Astrocyte (in vitro differentiated cells and primary cell): ENCODE results near the gene TNFAIP6. TPM values are rescaled to one million over a fixed set of nuclear protein-coding genes. Genes with fewer than 3 reads are reported as not detected.

Experiments used
- DNase-seq: peaks from one replicate; pipeline ENCODE4 v3.0.0-alpha.2; 2010; ENCODE audit warnings: low read depth
- FAIRE-seq: peaks from 2 replicates; lab custom pipeline; 2011; peaks lifted over from hg19 to GRCh38; lab: Jason Lieb, UNC
- H2AFZ ChIP-seq: 2 replicates; pipeline ENCODE4 v1.6.0; 2012; ENCODE audit warnings: low read depth, low read length, inconsistent platforms
- H3K27ac ChIP-seq: 2 replicates; pipeline ENCODE4 v1.5.1; 2011; ENCODE audit warnings: low read depth, low read length, inconsistent platforms
- H3K27me3 ChIP-seq: 2 replicates; pipeline ENCODE4 v1.6.0; 2011; ENCODE audit warnings: low read length, inconsistent platforms; ENCODE audit not compliant: insufficient read depth
- H3K36me3 ChIP-seq: 2 replicates; pipeline ENCODE4 v1.5.1; 2011; ENCODE audit warnings: low read length, inconsistent platforms; ENCODE audit not compliant: insufficient read depth
- H3K4me1 ChIP-seq: 2 replicates; pipeline ENCODE4 v1.5.1; 2011; ENCODE audit warnings: low read length, inconsistent platforms; ENCODE audit not compliant: insufficient read depth
- H3K4me2 ChIP-seq: 2 replicates; pipeline ENCODE4 v1.6.0; 2012; ENCODE audit warnings: low read length, inconsistent platforms
- H3K4me3 ChIP-seq: 2 replicates; pipeline ENCODE4 v1.5.1; 2011; ENCODE audit warnings: low read depth, mild to moderate bottlenecking, low read length, inconsistent platforms; ENCODE audit not compliant: insufficient read depth
- H3K79me2 ChIP-seq: 2 replicates; pipeline ENCODE4 v1.6.0; 2012; ENCODE audit warnings: mild to moderate bottlenecking, low read length, inconsistent platforms; ENCODE audit not compliant: insufficient read depth
- H3K9ac ChIP-seq: 2 replicates; pipeline ENCODE4 v1.6.0; 2012; ENCODE audit warnings: mild to moderate bottlenecking, low read length, inconsistent platforms
- H3K9me3 ChIP-seq: 2 replicates; pipeline ENCODE4 v1.5.1; 2012; ENCODE audit warnings: low read depth, mild to moderate bottlenecking, low read length, inconsistent platforms; ENCODE audit not compliant: insufficient read depth
- H4K20me1 ChIP-seq: 2 replicates; pipeline ENCODE4 v1.6.0; 2012; ENCODE audit warnings: low read length, inconsistent platforms; ENCODE audit not compliant: insufficient read depth
- H3K27ac Mint-ChIP-seq: one replicate; pipeline ENCODE4 v1.8.0; 2021; ENCODE audit warnings: mild to moderate bottlenecking, mixed read lengths; ENCODE audit not compliant: unreplicated experiment
- H3K27me3 Mint-ChIP-seq: one replicate; pipeline ENCODE4 v1.8.0; 2021; ENCODE audit warnings: low read depth, mixed read lengths; ENCODE audit not compliant: unreplicated experiment
- H3K36me3 Mint-ChIP-seq: one replicate; pipeline ENCODE4 v1.8.0; 2021; ENCODE audit warnings: low read depth, mixed read lengths; ENCODE audit not compliant: unreplicated experiment
- H3K4me1 Mint-ChIP-seq: one replicate; pipeline ENCODE4 v1.8.0; 2021; ENCODE audit warnings: low read depth, mixed read lengths; ENCODE audit not compliant: unreplicated experiment
- H3K4me3 Mint-ChIP-seq: one replicate; pipeline ENCODE4 v1.8.0; 2021; ENCODE audit warnings: mild to moderate bottlenecking, moderate library complexity, mixed read lengths; ENCODE audit not compliant: unreplicated experiment
- H3K9me3 Mint-ChIP-seq: one replicate; pipeline ENCODE4 v1.8.0; 2021; ENCODE audit warnings: mild to moderate bottlenecking, mixed read lengths; ENCODE audit not compliant: unreplicated experiment
- EZH2 ChIP-seq: IDR thresholded peaks from 2 replicates; pipeline ENCODE4 v1.6.1; 2012; ENCODE audit warnings: mild to moderate bottlenecking, low read length, inconsistent platforms; ENCODE audit not compliant: insufficient read depth
- total RNA-seq: library from RNA; stranded (reverse); gene quantifications from 2 replicates; pipeline ENCODE4 v1.2.1, GENCODE V29; 2021
- TF ChIP-seq, protein P1 (sequence below): IDR thresholded peaks from 2 replicates; pipeline ENCODE4 v1.5.1; 2011; ENCODE audit warnings: low read depth, mild to moderate bottlenecking, inconsistent platforms, low read length, moderate library complexity; ENCODE audit not compliant: insufficient read depth

TNFAIP6 gene
- total RNA-seq, 1 donor from 2014 or later, result 0.75 TPM

DNA sequence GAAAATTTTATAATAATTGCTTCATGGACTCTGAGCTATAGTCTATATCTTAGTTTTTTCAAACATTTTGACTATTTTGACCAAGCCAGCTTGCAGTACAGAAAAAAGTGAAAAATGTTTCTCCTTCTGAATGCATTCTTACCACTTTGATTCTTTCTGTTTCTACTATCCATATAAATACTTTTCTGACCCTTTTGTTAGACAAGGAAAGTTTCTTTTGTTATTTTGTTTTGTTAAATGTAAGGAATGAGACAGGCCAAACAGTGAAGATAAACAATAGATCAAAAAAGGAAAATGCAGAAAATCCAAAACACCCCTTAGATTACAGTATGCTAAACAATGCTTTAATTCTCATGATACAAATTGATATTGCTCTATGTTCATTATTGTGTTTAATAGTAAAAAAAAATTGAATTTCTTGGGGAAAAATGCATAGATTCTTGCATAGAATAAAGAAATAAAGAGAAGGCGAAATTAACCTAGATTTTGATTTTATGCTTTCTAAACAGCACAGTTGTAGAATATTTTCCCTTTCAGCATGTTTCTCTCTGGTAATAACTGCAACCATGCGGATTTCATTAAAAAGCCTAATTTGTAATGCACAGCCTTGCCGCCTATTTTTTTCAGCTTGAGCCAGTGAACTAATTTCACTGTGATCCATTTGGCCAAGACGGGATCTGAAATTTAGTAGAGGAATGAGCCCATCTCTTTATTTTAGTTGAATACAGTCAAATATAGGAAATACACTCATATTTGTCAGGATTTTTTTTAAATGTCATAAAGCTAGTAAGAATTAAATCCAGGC lies 976 bp downstream of the TNFAIP6 start:
- H3K27ac Mint-ChIP-seq, result no peak overlapping the region
- no peak for FAIRE-seq

DNA sequence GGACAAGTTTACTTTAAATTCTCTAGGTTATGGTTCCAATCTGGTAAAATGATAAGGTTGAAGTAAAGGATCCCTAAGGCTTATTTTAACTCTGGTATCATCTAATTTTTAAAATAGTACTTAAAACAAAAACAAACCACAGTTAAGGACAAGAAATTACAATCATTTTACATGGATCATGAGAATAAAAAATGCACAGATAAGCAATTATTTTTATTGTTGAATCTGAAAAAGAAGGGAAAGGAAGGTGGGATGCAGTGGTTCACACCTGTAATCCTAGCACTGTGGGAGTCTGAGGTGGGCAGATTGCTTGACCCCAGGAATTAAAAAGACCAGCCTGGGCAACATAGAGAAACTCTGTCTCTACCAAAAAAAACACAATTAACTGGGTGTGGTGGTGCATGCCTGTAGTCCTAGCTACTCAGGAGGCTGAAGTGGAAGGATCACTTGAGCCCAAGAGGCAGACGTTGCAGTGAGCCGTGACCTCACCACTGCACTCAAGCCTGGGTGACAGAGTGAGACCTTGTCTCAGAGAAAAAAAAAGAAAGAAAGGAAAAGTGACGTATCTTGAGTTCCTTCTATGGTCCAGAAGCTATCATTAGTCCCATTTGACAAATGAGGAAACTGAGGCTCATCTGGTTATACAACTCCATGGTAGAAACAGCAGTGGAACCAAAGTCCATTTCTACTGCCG lies 2.5 kb downstream of the TNFAIP6 start:
- H3K9ac ChIP-seq, result no peak overlapping the region
- no peak overlapping the region for H2AFZ ChIP-seq

More for the DNA sequence above, 976 bp downstream of the TNFAIP6 start:
- Histone ChIP-seq H3K4me3 (peak overlapping the region; percentile 37), H2AFZ (no peak overlapping the region), H3K4me2 (peak overlapping the region; percentile 73), H3K9me3 (no peaks in the 10 kb centered on the region), H3K79me2 (peaks cover 4% of the 10 kb centered on the region), H3K27me3 (no peaks in the 10 kb centered on the region), H3K4me1 (peaks cover 5% of the 10 kb centered on the region), H3K27ac (no peak overlapping the region), H4K20me1 (no peaks in the 10 kb centered on the region), H3K9ac (peak overlapping the region; percentile 61), H3K36me3 (no peaks in the 10 kb centered on the region)
- no peak for DNase-seq
- H3K4me1 Mint-ChIP-seq, result peaks cover 14% of the 10 kb centered on the region
- no peaks in the 10 kb centered on the region for H3K36me3 Mint-ChIP-seq
- TF ChIP-seq EZH2, result no peak
- TF ChIP-seq, protein P1, sequence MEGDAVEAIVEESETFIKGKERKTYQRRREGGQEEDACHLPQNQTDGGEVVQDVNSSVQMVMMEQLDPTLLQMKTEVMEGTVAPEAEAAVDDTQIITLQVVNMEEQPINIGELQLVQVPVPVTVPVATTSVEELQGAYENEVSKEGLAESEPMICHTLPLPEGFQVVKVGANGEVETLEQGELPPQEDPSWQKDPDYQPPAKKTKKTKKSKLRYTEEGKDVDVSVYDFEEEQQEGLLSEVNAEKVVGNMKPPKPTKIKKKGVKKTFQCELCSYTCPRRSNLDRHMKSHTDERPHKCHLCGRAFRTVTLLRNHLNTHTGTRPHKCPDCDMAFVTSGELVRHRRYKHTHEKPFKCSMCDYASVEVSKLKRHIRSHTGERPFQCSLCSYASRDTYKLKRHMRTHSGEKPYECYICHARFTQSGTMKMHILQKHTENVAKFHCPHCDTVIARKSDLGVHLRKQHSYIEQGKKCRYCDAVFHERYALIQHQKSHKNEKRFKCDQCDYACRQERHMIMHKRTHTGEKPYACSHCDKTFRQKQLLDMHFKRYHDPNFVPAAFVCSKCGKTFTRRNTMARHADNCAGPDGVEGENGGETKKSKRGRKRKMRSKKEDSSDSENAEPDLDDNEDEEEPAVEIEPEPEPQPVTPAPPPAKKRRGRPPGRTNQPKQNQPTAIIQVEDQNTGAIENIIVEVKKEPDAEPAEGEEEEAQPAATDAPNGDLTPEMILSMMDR, result no peak
- H3K4me3 Mint-ChIP-seq, result no peak overlapping the region
- no peaks in the 10 kb centered on the region for H3K9me3 Mint-ChIP-seq
- H3K27me3 Mint-ChIP-seq, result no peaks in the 10 kb centered on the region

More for the DNA sequence above, 2.5 kb downstream of the TNFAIP6 start:
- no peaks in the 10 kb centered on the region for H3K9me3 Mint-ChIP-seq
- H3K79me2 ChIP-seq, result peaks cover 4% of the 10 kb centered on the region
- no peaks in the 10 kb centered on the region for H3K27me3 ChIP-seq
- peaks cover 5% of the 10 kb centered on the region for H3K4me1 ChIP-seq
- TF ChIP-seq EZH2, result no peak
- TF ChIP-seq, protein P1, result no peak
- H3K36me3 Mint-ChIP-seq, result no peaks in the 10 kb centered on the region
- no peaks in the 10 kb centered on the region for H3K27me3 Mint-ChIP-seq
- H3K27ac Mint-ChIP-seq, result no peak overlapping the region
- no peak for FAIRE-seq
- peaks cover 18% of the 10 kb centered on the region for H3K4me1 Mint-ChIP-seq
- H4K20me1 ChIP-seq, result no peaks in the 10 kb centered on the region
- H3K4me3 ChIP-seq, result no peak overlapping the region
- H3K4me2 ChIP-seq, result no peak overlapping the region
- no peaks in the 10 kb centered on the region for H3K9me3 ChIP-seq
- H3K4me3 Mint-ChIP-seq, result no peak overlapping the region
- H3K27ac ChIP-seq, result no peak overlapping the region
- no peak for DNase-seq
- no peaks in the 10 kb centered on the region for H3K36me3 ChIP-seq
